GM21423 (cell line): Measurements from ENCODE around the gene ENTR1.
"Not testable (repeated sequence)": the region's sequence is repeated elsewhere in the genome, so short reads cannot be mapped to it uniquely, and the experiment has no call there.

ENCODE experiments used
- ATAC-seq: cut with Tn5 transposase; IDR thresholded peaks from one replicate; pipeline ENCODE4 v1.9.1; 2021; ENCODE audit warnings: mild to moderate bottlenecking, moderate library complexity; ENCODE audit not compliant: unreplicated experiment

ENTR1 gene

DNA sequence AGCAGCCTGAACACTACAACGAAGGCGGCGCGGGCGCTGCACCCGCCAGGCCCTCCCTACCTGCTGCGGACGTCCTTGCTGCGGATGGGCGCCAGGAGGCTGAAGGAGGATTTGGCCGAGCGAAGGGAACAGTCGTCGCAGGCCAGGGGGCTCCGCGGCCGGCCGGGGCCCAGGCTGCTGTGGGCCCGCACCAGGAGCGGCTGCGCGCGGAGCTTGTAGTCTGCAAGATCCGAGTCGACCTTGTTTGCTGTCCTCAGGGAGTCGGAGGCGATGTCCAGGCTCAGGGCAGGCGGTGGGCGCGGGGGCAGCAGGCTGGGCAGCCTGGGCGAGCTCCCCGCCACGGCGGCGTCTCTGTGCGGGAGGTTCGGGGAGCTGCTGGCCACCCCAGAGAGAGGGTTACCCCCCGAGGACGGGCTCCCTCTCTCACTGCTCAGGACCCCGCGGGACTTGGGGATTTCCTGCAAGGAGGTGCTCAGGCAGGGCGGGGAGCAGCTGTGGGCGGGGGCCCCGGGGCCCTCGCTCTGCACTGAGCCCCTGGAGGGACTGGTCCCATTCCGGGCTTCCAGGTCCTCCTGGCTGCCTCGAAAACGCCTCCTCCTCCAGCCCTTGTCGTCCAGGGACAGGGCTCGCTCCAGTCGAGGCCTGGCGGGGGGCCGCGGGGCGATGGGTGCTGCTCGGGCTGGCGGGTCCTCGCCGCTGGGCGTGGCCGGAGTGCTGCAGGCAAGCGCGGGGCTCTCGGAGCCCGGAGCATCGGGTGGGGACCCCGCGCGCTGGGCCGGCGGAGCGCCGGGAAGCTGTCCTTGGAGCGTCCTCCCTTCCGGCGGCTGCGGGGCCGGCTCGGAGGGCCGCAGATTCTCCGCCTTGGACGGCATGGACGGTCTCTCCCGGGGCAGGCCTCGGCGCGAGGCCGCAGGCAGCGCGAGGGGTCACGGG is 28.4 kb upstream of the ENTR1 start:
- peak; percentile 42 for ATAC-seq

DNA sequence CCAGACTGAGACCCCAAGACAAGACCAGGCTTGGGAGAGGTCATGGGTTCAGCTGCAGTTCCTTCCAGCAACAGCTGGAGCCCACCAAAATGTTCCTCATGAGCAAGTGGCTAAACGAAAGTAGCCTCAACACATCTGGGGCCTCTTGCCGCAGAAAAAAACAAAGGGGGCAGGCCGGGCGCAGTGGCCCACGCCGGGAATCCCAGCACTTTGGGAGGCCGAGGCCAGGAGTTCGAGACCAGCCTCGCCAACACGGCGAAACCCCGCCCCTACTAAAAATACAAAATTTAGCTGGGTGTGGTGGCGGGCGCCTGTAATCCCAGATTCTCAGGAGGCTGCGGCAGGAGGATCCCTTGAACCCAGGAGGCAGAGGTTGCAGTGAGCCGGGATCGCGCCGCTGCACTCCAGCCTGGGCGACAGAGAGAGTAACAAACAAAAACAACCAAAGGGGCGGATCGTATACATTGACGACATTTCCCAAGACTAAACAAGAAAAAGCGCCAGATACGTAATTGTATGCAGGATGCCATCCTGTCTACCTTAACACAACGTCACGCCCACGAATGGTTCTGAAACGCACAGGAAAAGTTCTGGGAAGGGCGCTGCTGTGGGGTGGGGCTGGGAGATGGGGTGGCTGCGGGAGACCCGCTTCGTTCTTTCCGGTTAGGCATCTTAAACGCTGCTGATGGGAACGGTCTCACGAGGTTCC is 27.6 kb upstream of the ENTR1 start:
- ATAC-seq = no peak

DNA sequence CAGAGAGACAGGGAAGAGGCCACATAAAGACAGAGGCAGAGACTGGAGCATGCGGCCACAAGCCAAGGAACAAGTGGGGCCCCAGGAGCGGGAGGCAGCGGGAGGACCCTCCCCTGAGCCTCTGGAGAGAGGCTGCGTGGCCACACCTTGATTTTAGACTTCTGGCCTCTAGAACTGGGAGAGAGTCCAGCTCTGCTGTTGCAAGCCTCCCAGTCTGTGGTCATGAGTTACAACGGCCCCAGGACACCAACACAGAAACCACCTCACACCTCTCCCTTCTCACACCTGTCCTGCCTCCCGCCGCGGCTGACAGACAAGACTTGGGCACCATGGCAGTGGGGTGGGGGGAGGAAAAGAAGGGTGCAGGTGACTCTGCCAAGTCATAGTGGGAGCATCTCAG is 27.0 kb upstream of the ENTR1 start:
- no peak for ATAC-seq

GRCh38 chr9:136436055-136436634 is 25.7 kb upstream of the ENTR1 start:
- no peak for ATAC-seq

GRCh38 chr9:136434580-136435169 is 24.3 kb upstream of the ENTR1 start:
- no peak for ATAC-seq

GRCh38 chr9:136433849-136434579 is 23.6 kb upstream of the ENTR1 start:
- no peak for ATAC-seq

- ATAC-seq = no peak
Observed at GRCh38 chr9:136433043-136433715, 22.8 kb upstream of the ENTR1 start.

- ATAC-seq = no peak
Observed at GRCh38 chr9:136432591-136432990, 22.2 kb upstream of the ENTR1 start.

DNA sequence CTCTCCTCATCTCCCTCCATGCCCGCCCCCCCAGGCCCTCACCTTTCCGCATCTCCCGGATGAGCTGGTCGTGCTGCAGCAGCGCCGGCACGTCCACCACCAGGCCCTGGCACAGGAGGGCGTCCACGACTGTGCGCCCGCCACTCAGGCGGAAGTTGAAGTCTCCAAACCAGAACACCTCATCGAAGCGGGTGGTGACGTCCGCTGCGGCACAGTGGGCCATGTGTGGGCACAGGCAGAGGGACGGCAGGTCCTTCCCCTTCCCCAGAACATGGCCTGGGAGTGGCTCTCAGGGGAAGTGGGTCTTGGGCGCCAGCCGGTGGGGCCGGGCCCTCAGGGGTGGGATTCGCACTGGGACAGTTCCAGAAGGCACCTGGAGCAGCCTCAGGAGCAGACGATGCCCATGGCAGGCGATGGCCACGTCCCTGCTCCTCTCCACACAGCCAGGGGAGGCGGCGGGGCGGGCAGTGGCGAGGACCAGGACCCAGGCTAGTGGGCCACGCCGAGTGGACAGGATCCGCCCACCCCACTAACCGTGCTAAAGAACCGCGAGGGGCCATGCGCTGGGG is 21.5 kb upstream of the ENTR1 start:
- no peak for ATAC-seq

GRCh38 chr9:136430588-136431234 is 20.3 kb upstream of the ENTR1 start:
- no peak for ATAC-seq

GRCh38 chr9:136429683-136430491 is 19.5 kb upstream of the ENTR1 start:
- no peak for ATAC-seq

- ATAC-seq = no peak
Observed at GRCh38 chr9:136429075-136429628, 18.7 kb upstream of the ENTR1 start.

- ATAC-seq = no peak
Observed at GRCh38 chr9:136426787-136427186, 16.4 kb upstream of the ENTR1 start.

DNA sequence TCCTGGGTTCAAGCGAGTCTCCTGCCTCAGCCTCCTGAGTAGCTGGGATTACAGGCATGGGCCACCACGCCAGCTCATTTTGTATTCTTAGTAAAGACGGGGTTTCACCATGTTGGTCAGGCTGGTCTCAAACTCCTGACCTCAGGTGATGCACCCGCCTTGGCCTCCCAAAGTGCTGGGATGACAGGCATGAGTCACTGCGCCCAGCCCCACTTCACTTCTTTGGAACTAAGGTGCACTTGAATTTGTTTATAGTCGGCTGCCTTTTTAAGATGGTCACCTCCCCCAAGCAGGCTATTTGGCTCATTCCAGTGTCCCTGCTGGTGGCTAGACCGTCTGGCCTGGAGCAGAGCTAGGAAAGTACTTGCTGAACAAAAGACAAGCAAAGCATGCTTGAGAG is 15.0 kb upstream of the ENTR1 start:
- not testable (repeated sequence) for ATAC-seq

DNA sequence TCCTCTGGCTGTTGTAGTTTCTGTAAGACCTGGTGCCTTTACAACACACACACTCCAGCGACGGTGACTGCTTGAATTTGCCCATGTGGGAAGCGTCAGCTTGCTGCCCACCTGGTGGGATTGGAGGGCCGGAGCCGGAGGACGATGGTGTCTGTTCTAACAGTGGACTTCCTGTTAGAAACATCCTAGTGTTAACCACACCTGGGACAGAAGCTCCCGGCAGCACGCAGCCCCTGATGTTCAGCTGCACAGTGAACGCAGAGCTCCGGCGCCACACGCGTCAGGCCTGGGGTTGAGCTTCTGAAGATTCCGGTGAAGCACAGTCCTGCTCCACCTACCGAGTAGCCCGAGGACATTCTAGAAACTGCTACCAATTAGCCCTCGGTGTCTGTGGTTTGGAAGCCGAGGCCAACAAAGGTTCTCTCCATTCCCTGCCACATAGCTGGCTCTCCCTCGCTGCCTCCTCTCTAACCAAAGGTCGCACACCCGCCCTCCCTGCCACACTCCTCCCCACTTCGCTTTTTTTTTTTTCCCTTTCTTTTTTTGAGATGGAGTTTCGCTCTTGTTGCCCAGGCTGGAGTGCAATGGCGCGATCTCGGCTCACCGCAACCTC is 14.4 kb upstream of the ENTR1 start:
- no peak for ATAC-seq

DNA sequence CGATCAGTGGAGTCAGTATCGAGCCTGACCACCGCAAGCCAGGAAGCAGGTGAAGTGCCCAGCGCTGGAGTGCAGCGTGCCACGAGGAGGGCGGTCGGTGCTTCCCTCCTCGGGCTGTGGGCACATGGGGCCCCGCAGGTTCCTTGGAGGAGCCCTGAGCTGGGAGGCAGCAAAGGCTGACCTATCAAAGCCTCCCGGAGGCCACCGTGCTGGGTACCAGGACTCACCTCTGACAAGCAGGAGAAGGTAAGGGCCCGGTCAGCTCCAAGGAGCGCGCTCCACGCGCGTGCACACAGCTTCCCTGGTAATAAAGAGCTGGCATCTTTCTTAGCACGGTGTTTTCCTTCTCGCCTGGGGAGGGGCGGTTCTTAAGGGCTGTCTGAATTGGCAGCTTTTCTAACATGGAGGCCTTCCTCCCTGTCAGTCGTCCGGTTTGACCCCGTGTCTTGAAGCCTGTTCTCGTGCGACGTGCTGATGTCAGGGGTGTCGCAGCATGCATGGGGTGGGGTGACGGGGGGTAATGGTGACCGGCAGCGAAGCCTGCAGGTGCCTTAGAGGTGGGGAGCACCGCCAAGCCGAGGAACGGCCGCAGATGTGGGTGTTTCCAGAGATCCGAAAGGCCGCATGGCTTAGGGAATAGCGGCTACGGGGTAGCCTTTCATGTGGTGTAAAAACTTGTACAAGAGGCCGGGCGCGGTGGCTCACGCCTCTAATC is 13.2 kb upstream of the ENTR1 start:
- ATAC-seq = no peak

GRCh38 chr9:136422876-136423275 is 12.5 kb upstream of the ENTR1 start:
- ATAC-seq = no peak
